T-helper 9 cell (primary cell): ENCODE measurements around the gene FOXN3.

ENCODE experiments used
- DNase-seq: peaks from one replicate; pipeline ENCODE4 v3.0.0-alpha.2; 2020

FOXN3 gene

GRCh38 chr14:89246290-89246689 lies 170.7 kb downstream of the FOXN3 start:
- DNase-seq: no peak

GRCh38 chr14:89245802-89246201 lies 171.2 kb downstream of the FOXN3 start:
- DNase-seq: no peak

- DNase-seq: no peak
These were observed 172.3 kb downstream of the FOXN3 start for GRCh38 chr14:89244720-89245119.

GRCh38 chr14:89243741-89244140 lies 173.3 kb downstream of the FOXN3 start:
- no peak for DNase-seq

GRCh38 chr14:89243286-89243685 lies 173.7 kb downstream of the FOXN3 start:
- no peak for DNase-seq

- DNase-seq: no peak
These were observed 174.3 kb downstream of the FOXN3 start for GRCh38 chr14:89242652-89243279.

- no peak for DNase-seq
These were observed 174.9 kb downstream of the FOXN3 start for GRCh38 chr14:89241934-89242651.

- no peak for DNase-seq
These were observed 175.8 kb downstream of the FOXN3 start for GRCh38 chr14:89241257-89241656.

GRCh38 chr14:89240414-89240813 lies 176.6 kb downstream of the FOXN3 start:
- DNase-seq: no peak

GRCh38 chr14:89239023-89239422 lies 178.0 kb downstream of the FOXN3 start:
- DNase-seq: no peak

- DNase-seq: no peak
These were observed 179.0 kb downstream of the FOXN3 start for GRCh38 chr14:89237921-89238529.

GRCh38 chr14:89236851-89237250 lies 180.2 kb downstream of the FOXN3 start:
- no peak for DNase-seq

- no peak for DNase-seq
These were observed 183.8 kb downstream of the FOXN3 start for GRCh38 chr14:89233184-89233583.

- no peak for DNase-seq
These were observed 184.6 kb downstream of the FOXN3 start for GRCh38 chr14:89232265-89233070.

GRCh38 chr14:89231426-89232113 lies 185.5 kb downstream of the FOXN3 start:
- no peak for DNase-seq

- DNase-seq: no peak
These were observed 188.0 kb downstream of the FOXN3 start for GRCh38 chr14:89228921-89229639.

GRCh38 chr14:89227496-89227836 lies 189.6 kb downstream of the FOXN3 start:
- DNase-seq: no peak

- no peak for DNase-seq
These were observed 190.1 kb downstream of the FOXN3 start for GRCh38 chr14:89226801-89227495.

GRCh38 chr14:89225607-89226006 lies 191.4 kb downstream of the FOXN3 start:
- DNase-seq: no peak

- no peak for DNase-seq
These were observed 195.8 kb downstream of the FOXN3 start for GRCh38 chr14:89221109-89221810.

- no peak for DNase-seq
These were observed 198.0 kb downstream of the FOXN3 start for GRCh38 chr14:89219051-89219450.
